Measurements from ENCODE around the gene PDIA6. TPM values are rescaled to one million over a fixed set of nuclear protein-coding genes. Genes with fewer than 3 reads are reported as not detected.

Gene PDIA6
- total and polyA plus RNA-seq, 10 of the 15 experiments (the other 5 are each of a cell fraction or from before 2014, with no cell fraction given): 148 to 526 (median 209) TPM

DNA sequence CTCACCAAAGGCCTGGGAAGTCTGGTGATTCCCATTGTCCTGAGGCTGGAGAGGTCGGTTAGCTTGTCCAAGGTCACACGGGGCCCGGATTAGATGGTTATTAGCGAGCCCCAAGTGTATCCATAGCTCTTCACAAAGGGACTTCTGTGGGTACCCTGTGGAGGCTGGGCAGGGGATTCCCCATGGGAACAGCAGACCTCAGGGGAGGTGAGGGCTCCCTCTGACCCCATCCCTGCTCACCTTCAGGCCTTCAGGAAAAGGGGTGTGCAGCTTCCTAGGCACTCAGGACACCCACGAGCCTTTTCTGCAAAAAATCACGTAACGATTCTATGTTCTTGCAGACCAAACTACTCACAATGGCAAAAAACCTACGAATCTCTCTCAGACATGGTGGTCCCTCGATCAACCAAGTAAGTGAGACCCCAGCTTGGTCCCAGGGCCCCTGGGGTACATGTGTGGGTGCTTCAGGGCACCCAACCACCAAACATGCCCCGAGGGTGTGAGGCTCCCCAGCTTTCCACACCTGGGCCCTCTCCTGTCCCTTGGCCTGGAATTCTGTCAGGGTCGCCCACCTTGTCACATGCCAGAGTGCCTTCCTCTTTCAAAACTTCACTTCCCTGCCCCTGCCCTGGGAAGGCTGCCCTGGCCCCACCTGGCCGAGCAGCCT lies 40.3 kb downstream of the PDIA6 start:
- Histone ChIP-seq H3K4me3 (no peak overlapping the region), H3K79me2 (ENCODE audit: control insufficient read depth, insufficient read depth, low read length) (no peaks in the 10 kb centered on the region), H3K9ac (ENCODE audit: control insufficient read depth, insufficient read depth, low read length) (no peak overlapping the region), H4K20me1 (ENCODE audit: control insufficient read depth, insufficient read depth) (no peaks in the 10 kb centered on the region), H3K27ac (ENCODE audit: control insufficient read depth, insufficient read depth) (no peak overlapping the region), H3K4me1 (ENCODE audit: control insufficient read depth, insufficient read depth, low read length) (no peaks in the 10 kb centered on the region), H3K4me2 (ENCODE audit: control insufficient read depth, insufficient read depth) (no peak overlapping the region), H3K27me3 (replicated peaks in 1 of 2; ENCODE audit: control insufficient read depth in 2 of 2, insufficient read depth in 2 of 2, low read length in 1 of 2) (no peaks in the 10 kb centered on the region; a peak in 1 of 4 replicates), H2AFZ (ENCODE audit: control insufficient read depth, low read depth, low read length) (no peak overlapping the region), H3K9me3 (replicated peaks; ENCODE audit: control insufficient read depth, insufficient read depth, low read length) (no peaks in the 10 kb centered on the region), H3K36me3 (ENCODE audit: control insufficient read depth in 2 of 2, insufficient read depth in 2 of 2, low read length in 1 of 2) (peaks cover 0 to 2% of the 10 kb centered on the region in 2 experiments; a peak in 1 of 4 replicates)
- RAD21 ChIA-PET (ENCODE audit: unreplicated experiment): interaction anchor here (0.5 kb wide), 1 partner anchor 43 kb away, joined by 3 read pairs; no protein-coding TSS in a partner anchor
- in situ Hi-C loops (cut with MboI) (no loop called here), intact Hi-C loops (cut with micrococcal nuclease; ENCODE audit: unreplicated experiment) (no loop called here)
- SMC1A ChIA-PET (ENCODE audit: uncharacterized antibody, unreplicated experiment): no interaction called here
- 45% methylated on average over 12 of the region's 12 CpGs for WGBS (ENCODE audit: insufficient coverage, insufficient replicate concordance, low lambda C conversion rate, missing lambda C conversion rate)
- no peak for TF ChIP-seq PML (IDR thresholded peaks at IDR 0.05; ENCODE audit: low read length)
- no peak for TF ChIP-seq MTA2 (IDR thresholded peaks at IDR 0.05; ENCODE audit: low read depth)
- TF ChIP-seq EZH2 (IDR thresholded peaks at IDR 0.05; ENCODE audit: borderline replicate concordance, control insufficient read depth, low read depth, low read length): no peak
- TF ChIP-seq CBX3 (IDR thresholded peaks at IDR 0.05; ENCODE audit: borderline replicate concordance, low read depth): no peak
- TF ChIP-seq RAD51 (IDR thresholded peaks at IDR 0.05): no peak
- TF ChIP-seq IRF4 (IDR thresholded peaks at IDR 0.05; ENCODE audit: low read depth, low read length): no peak
- TF ChIP-seq FOS (IDR thresholded peaks at IDR 0.05; ENCODE audit: borderline replicate concordance, extremely low read depth, insufficient read length): no peak
- TF ChIP-seq CREB1 (IDR thresholded peaks at IDR 0.05; ENCODE audit: low read depth): no peak
- TF ChIP-seq, protein P1, sequence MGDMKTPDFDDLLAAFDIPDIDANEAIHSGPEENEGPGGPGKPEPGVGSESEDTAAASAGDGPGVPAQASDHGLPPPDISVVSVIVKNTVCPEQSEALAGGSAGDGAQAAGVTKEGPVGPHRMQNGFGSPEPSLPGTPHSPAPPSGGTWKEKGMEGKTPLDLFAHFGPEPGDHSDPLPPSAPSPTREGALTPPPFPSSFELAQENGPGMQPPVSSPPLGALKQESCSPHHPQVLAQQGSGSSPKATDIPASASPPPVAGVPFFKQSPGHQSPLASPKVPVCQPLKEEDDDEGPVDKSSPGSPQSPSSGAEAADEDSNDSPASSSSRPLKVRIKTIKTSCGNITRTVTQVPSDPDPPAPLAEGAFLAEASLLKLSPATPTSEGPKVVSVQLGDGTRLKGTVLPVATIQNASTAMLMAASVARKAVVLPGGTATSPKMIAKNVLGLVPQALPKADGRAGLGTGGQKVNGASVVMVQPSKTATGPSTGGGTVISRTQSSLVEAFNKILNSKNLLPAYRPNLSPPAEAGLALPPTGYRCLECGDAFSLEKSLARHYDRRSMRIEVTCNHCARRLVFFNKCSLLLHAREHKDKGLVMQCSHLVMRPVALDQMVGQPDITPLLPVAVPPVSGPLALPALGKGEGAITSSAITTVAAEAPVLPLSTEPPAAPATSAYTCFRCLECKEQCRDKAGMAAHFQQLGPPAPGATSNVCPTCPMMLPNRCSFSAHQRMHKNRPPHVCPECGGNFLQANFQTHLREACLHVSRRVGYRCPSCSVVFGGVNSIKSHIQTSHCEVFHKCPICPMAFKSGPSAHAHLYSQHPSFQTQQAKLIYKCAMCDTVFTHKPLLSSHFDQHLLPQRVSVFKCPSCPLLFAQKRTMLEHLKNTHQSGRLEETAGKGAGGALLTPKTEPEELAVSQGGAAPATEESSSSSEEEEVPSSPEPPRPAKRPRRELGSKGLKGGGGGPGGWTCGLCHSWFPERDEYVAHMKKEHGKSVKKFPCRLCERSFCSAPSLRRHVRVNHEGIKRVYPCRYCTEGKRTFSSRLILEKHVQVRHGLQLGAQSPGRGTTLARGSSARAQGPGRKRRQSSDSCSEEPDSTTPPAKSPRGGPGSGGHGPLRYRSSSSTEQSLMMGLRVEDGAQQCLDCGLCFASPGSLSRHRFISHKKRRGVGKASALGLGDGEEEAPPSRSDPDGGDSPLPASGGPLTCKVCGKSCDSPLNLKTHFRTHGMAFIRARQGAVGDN (IDR thresholded peaks at IDR 0.05): no peak
- TF ChIP-seq HCFC1 (IDR thresholded peaks at IDR 0.05; ENCODE audit: low read length): no peak
- TF ChIP-seq ASH2L (IDR thresholded peaks at IDR 0.05; ENCODE audit: borderline replicate concordance, low read depth): no peak
- no peak for TF ChIP-seq TCF7 (IDR thresholded peaks at IDR 0.05; ENCODE audit: borderline replicate concordance)
- TF ChIP-seq EED (IDR thresholded peaks at IDR 0.05; ENCODE audit: low read depth): no peak
- TF ChIP-seq MEF2B (IDR thresholded peaks at IDR 0.05; ENCODE audit: partially characterized antibody, poor library complexity, severe bottlenecking): no peak
- no peak for ATAC-seq
- CTCF ChIA-PET: no interaction called here
- DNase-seq (ENCODE audit: low read depth, low spot score): no peak
- BruUV-seq (replicated peaks): no TSS peak
- POLR2A ChIA-PET: no interaction called here
- no peak for FAIRE-seq

All from GM12878 (cell line).